Mononuclear cell (primary cell): Measurements from ENCODE around the gene TECTA. TPM values are rescaled to one million over a fixed set of nuclear protein-coding genes. Genes with fewer than 3 reads are reported as not detected.

Source experiments
- H3K27me3 ChIP-seq: 2 replicates; pipeline ENCODE4 v1.6.0; 2011; ENCODE audit warnings: low read length, control low read depth; ENCODE audit not compliant: insufficient read depth
- H3K4me1 ChIP-seq: 2 replicates; pipeline ENCODE4 v1.5.1; 2011; ENCODE audit warnings: mild to moderate bottlenecking, low read length, control low read depth; ENCODE audit not compliant: insufficient read depth
- H3K4me3 ChIP-seq: 2 replicates; pipeline ENCODE4 v1.5.1; 2011; ENCODE audit warnings: mild to moderate bottlenecking, low read length, moderate library complexity
- H3K9me3 ChIP-seq: 2 replicates; pipeline ENCODE4 v1.5.1; 2011; ENCODE audit warnings: low read depth, mild to moderate bottlenecking, control low read depth, low read length
- total RNA-seq: library from RNA; depleted of rRNA; stranded (reverse); fragments of >200 nt; gene quantifications from one replicate; pipeline ENCODE4 v1.2.3, GENCODE V29; 2012

TECTA gene
- total RNA-seq, 1 donor: 0.10 TPM

DNA sequence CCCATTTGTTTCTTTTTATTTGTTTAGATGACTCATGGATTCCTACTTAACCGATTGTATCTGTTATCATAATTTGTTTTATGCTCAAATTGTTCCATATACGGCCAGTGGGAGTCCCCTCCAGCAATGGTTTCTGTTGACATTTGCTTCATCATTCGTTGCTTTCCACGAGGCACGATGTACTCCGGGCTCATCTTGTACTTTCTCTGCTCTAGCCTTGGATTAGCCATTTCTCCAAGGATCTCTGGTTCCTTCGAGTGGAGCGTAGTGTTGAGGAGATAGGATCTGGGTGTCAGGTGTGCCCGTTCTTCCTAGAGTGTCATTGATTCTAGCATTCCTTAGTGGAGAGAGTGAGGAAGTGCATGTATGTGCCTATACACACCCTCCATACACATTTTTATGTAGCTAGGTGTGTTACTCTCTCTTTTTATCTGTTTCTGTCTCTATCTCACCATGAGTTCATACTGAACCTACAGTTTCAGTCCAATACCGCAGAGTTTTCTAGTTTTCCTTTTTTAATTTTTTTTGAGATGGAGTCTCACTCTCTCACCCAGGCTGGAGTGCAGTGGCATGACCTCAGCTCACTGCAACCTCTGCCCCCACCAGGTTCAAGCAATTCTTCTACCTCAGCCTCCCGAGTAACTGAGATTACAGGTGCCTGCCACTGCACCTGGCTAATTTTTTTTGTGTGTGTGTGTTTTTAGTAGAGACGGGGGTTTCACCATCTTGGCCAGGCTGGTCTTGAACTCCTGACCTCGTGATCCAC lies 31.4 kb downstream of the TECTA start:
- no peaks in the 10 kb centered on the region for H3K9me3 ChIP-seq
- H3K27me3 ChIP-seq: no peaks in the 10 kb centered on the region
- no peaks in the 10 kb centered on the region for H3K4me1 ChIP-seq
- H3K4me3 ChIP-seq: no peak overlapping the region

DNA sequence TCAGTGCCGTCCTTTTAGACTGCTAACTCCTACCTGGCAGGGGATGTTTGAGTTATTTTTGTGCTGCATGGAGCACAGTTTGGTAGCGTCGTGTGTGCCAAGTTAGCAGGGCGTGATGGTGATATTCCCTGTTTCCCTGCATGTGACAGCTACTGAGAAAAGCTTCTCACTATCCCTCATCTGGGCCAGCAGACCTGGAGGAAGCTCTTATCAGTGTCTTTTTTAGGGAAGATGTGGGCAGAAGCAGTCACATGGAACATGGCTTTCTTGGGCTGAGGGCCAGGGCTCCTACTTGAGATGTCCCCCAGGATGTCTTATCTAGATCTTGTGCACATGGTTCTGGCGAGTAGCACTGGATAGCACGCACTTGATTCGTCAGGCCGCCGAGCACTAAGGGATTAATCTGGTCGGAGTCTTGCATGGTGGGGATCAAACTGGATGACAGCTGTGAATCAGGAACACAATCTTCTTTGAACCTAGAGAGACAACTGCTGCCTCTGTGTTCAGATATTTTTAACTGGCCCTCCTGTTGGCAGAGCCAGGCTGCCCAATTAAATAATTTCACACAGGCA lies 33.8 kb downstream of the TECTA start:
- H3K4me1 ChIP-seq: no peaks in the 10 kb centered on the region
- no peaks in the 10 kb centered on the region for H3K27me3 ChIP-seq
- H3K4me3 ChIP-seq: no peak overlapping the region
- no peaks in the 10 kb centered on the region for H3K9me3 ChIP-seq

DNA sequence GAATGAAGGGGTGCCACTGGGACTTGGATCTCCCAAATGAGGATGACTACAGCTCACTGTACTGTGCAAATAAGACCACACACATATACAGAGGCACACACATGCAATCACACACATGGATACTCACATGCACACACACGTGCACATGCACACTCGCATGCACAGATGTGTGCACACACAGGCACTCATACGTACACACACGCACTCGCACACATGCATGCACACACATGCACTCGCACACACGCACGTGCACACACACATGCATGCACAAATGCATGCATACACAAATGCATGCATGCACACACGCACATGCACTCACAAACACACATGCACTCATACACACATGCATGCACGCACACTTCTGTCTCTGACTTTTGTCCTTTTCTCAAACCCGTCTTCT lies 36.0 kb downstream of the TECTA start:
- H3K4me3 ChIP-seq: no peak overlapping the region

DNA sequence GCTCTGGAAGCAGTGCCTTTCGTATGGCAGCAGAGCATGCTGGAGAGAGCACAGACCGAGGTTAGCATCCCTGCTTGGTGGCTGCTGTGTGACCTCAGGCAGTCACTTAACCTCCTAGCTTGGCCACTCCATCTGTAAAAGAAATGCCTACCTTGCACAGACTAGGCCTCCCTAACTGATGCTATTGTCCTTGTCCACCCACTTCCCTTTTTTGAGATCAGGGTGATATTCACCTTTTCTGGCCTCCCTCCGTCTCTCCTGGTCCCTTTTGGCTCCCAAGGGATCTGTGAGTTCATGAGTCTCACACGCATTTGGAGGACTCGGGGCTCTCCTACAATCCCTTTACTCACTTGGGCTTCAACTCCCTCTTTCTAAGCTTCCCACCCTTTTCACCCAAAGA lies 37.2 kb downstream of the TECTA start:
- Histone ChIP-seq H3K27me3 (no peaks in the 10 kb centered on the region), H3K9me3 (no peaks in the 10 kb centered on the region), H3K4me1 (no peaks in the 10 kb centered on the region), H3K4me3 (no peak overlapping the region)

More for the DNA sequence above, 36.0 kb downstream of the TECTA start:
- no peaks in the 10 kb centered on the region for H3K27me3 ChIP-seq
- no peaks in the 10 kb centered on the region for H3K9me3 ChIP-seq
- H3K4me1 ChIP-seq: no peaks in the 10 kb centered on the region

DNA sequence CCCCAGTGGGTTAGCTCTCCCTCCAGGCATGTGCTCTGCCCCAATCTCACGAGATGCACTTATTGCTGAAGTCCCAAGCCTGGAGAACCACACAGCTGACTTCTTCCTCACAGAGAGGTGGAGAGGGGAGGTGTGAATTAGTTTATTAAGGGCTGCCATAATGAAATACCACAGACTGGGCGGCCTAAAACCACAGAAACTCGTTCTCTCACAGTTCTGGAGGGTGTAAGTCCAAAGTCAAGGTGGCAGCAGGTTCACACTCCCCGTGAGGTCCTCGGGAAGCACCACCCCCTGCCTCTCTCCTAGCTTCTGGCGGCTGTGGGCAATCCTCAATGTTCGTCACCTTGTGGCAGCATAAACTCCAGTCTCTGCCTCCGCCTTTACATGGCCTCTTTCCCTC lies 39.3 kb downstream of the TECTA start:
- H3K9me3 ChIP-seq: no peaks in the 10 kb centered on the region
- H3K4me1 ChIP-seq: no peaks in the 10 kb centered on the region
- no peaks in the 10 kb centered on the region for H3K27me3 ChIP-seq
- H3K4me3 ChIP-seq: no peak overlapping the region

DNA sequence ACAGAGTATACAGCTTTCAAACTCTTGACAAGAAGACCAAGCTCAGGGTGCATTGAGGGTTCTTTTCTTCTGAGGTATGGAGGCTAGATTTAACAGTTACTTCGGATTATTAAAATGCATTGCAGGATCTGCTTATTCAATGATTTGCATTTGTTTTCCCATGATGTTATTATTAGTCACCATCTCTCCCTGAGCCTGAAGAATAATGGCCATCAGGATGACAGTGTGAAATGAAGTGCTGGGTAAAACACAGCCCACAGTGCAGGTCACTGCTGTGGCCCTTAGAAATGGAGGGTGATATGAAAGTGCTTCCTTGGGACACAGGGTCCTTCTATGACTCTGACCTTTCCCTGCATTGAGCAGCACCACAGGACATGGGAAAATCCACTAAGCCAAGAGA lies 40.0 kb downstream of the TECTA start:
- Histone ChIP-seq H3K4me1 (no peaks in the 10 kb centered on the region), H3K4me3 (no peak overlapping the region), H3K9me3 (no peaks in the 10 kb centered on the region), H3K27me3 (no peaks in the 10 kb centered on the region)

DNA sequence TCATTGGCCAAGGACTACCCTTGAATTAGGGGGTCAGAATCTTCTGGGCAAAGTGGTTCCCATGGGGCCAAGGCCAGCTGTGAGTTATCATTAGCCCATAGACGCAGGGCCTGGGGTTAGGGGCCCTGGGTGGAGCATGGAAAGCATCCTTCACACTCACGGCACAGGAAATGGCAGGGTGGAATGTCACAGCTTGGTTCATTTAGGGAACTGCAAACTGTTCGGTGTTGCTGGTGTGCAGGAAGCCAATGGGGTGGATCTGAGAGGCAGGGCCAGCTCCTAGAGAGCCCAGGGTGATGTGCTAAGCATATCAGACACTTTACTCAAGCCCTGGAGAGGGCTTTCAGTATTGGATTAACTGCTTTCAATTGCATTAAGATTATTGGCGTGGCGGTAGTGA lies 42.9 kb downstream of the TECTA start:
- no peaks in the 10 kb centered on the region for H3K9me3 ChIP-seq

DNA sequence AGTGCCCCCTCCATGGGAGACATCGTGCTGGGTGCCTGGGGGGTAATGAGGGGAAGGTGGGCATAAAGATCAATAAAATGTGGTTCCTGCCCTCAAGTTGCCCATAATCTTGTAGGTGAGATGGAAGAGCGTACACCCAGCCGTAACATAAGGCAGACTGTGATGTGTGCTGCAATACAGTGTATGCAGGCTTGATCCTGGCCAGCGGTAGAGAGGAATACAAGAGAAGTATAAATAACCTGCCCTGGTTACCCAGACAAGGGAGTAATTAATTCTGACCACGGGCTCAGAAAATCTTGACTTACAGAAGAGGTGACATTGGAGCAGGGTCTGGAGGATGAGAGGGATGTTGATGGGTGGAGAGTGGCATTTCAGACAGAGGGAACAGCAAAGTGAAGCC lies 43.7 kb downstream of the TECTA start:
- Histone ChIP-seq H3K4me1 (no peaks in the 10 kb centered on the region), H3K4me3 (no peak overlapping the region), H3K27me3 (no peaks in the 10 kb centered on the region), H3K9me3 (no peaks in the 10 kb centered on the region)

More for the DNA sequence above, 42.9 kb downstream of the TECTA start:
- H3K27me3 ChIP-seq: no peaks in the 10 kb centered on the region
- no peaks in the 10 kb centered on the region for H3K4me1 ChIP-seq
- no peak overlapping the region for H3K4me3 ChIP-seq

DNA sequence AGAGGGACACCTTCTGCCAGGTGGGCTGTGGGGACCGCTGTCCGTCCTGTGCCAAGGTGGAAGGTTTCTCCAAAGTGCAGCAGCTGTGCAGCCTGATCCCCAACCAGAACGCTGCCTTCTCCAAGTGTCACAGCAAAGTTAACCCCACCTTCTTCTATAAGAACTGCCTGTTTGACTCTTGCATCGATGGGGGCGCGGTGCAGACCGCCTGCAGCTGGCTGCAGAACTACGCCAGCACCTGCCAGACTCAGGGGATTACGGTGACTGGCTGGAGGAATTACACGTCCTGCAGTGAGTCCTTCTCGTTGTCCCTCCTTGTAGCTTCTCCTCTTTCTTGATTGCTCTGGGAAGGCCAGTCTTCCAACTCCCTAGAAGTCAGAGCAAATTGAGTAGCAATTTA lies 44.8 kb downstream of the TECTA start:
- no peaks in the 10 kb centered on the region for H3K27me3 ChIP-seq
- no peaks in the 10 kb centered on the region for H3K4me1 ChIP-seq
- no peaks in the 10 kb centered on the region for H3K9me3 ChIP-seq
- H3K4me3 ChIP-seq: no peak overlapping the region

DNA sequence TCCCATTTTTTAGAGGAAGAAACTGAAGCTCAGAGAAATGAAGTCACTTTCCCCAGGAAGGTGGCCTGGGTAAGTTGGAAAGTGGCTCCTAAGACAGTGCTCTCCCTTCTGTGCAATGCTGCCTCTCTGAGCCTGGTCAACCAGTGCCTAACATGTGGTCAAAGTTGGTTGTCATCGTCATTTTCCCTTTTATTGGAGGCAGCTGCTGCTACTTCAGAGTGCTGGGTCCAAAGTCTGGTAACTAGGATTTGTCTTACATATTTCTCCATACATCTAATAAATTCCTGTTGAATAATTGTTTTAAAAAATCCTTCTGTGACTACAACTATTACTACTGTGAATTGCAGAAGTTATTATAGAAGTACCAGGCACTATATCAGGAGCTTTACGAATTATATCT lies 48.1 kb downstream of the TECTA start:
- Histone ChIP-seq H3K9me3 (no peaks in the 10 kb centered on the region), H3K27me3 (no peaks in the 10 kb centered on the region), H3K4me3 (no peak overlapping the region), H3K4me1 (no peaks in the 10 kb centered on the region)

DNA sequence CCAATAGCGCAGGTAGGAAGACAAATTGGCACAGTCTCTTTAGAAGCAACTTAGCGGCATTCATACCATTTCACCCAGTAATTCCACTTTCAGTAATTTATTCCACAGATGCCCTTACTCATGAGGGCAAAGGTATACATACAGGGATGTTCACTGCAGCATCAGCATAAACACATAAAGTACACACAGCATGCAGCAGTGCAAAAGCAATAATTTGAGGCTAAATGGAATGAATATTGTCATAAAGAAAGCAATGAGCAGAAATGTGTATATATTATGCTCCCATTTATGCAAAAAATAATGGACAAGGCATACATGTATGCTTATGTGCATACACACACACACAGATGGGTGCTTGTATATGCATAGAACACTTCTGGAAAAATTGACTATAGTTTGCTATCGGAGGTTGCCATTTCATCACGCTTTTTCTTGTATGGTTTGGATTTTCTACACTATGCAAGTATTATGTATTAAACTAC lies 50.2 kb downstream of the TECTA start:
- no peaks in the 10 kb centered on the region for H3K9me3 ChIP-seq
- H3K4me1 ChIP-seq: no peaks in the 10 kb centered on the region
- H3K27me3 ChIP-seq: no peaks in the 10 kb centered on the region
- H3K4me3 ChIP-seq: no peak overlapping the region

DNA sequence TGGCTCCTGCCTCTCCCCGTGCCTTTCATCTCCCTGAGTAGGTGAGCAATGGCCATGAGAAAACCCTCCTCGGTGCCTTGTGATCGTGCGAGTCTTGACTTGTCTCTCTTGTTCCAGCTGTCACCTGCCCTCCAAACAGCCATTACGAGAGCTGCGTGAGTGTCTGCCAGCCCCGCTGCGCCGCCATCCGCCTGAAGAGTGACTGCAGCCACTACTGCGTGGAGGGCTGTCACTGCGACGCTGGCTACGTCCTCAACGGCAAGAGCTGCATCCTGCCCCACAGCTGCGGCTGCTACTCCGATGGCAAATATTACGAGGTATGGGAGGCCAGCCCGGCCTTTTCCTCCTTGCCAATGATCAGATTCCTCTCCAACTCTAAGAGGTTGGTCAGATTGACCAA lies 51.7 kb downstream of the TECTA start:
- Histone ChIP-seq H3K9me3 (no peaks in the 10 kb centered on the region), H3K4me1 (no peaks in the 10 kb centered on the region), H3K27me3 (no peaks in the 10 kb centered on the region), H3K4me3 (no peak overlapping the region)

DNA sequence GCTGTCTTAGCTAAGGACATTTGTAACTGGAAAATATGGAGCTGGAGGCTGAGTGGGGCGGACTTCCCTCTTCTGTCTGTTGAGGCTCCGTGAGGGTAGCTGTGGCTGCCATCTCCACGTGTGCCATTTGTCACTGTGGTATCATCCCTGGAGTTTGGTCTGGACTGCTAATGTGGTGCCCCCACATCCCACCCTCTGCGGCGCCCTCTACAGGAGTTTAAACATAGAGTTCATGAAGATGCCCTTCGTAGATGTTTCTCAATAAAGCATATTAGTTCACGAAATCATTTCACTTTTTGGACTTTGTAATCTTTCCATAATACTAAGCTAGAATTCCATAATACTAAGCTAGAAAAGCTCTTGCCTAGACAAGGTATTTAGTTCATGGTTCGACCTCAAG lies 52.4 kb downstream of the TECTA start:
- H3K9me3 ChIP-seq: no peaks in the 10 kb centered on the region
- H3K4me1 ChIP-seq: no peaks in the 10 kb centered on the region
- H3K4me3 ChIP-seq: no peak overlapping the region
- H3K27me3 ChIP-seq: no peaks in the 10 kb centered on the region

DNA sequence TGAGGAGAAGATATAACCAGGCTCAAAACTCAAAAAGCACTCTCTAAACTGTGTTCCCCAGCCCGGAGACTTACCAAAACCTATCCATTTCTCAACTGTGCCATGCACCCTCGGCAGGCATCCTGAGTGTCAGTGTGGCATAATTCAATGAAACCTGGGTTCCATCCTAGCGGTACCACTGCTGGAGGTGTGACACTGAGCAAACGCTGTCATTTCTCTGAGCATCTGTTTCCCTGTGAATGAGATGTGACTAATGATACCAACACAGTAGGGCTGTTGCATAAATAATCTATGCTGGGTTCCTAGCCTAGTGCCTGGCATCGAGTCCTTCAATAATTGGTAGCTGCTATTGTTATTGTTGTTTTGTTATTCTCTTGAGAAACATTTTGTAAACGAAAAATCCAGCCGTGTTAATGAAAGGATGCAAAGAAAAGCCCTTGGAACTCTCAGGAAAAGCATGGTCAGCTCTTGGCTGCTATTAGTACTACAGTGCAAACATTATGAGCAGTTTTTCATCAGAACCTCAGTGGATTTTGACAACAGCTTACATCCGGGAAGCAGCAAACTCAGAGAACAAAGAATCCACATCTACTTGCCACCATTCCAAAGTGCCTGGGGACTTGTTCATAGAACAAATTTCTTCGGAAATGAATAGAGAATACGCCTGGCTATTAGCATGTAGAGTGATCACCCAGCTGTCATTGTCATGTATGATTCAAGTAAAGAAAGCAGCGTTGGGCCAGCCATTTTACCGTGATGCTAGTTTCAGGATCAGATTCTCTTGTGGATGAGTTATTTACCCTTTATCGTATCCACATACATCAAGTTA lies 53.7 kb downstream of the TECTA start:
- Histone ChIP-seq H3K27me3 (no peaks in the 10 kb centered on the region), H3K9me3 (no peaks in the 10 kb centered on the region), H3K4me1 (no peaks in the 10 kb centered on the region), H3K4me3 (no peak overlapping the region)

DNA sequence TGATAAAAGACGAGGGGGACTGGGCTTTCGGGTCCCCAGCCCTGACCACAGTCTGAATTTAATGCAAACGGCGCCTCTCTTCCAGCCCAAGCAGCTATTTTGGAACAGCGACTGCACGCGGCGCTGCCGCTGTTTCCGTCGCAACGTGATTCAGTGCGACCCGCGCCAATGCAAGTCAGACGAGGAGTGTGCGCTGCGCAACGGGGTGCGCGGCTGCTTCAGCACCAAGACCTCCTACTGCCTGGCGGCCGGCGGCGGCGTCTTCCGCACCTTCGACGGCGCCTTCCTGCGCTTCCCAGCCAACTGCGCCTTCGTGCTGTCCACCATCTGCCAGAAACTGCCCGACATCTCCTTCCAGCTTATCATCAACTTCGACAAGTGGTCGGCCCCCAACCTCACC lies 56.7 kb downstream of the TECTA start:
- Histone ChIP-seq H3K4me3 (no peak overlapping the region), H3K27me3 (no peaks in the 10 kb centered on the region), H3K9me3 (no peaks in the 10 kb centered on the region), H3K4me1 (no peaks in the 10 kb centered on the region)
